Mesodermal cell (in vitro differentiated cells): Measurements from ENCODE around the gene TMEM132D.
"Not testable (repeated sequence)": the region's sequence is repeated elsewhere in the genome, so short reads cannot be mapped to it uniquely, and the experiment has no call there.

Source experiments
- H3K27ac ChIP-seq: 2 replicates; pipeline ENCODE4 v1.7.0; 2013; ENCODE audit warnings: mild to moderate bottlenecking, low read depth, low read length, moderate library complexity; ENCODE audit not compliant: severe bottlenecking
- H3K36me3 ChIP-seq: 2 replicates; pipeline ENCODE4 v1.7.1; 2013; ENCODE audit warnings: mild to moderate bottlenecking, low read length, moderate library complexity; ENCODE audit not compliant: control insufficient read depth, insufficient read depth
- H3K4me1 ChIP-seq: one replicate; pipeline ENCODE4 v1.7.1; 2013; ENCODE audit warnings: mild to moderate bottlenecking, low read length; ENCODE audit not compliant: insufficient read depth, control insufficient read depth, poor library complexity, severe bottlenecking
- H3K4me3 ChIP-seq: 2 replicates; pipeline ENCODE4 v1.7.0; 2013; ENCODE audit warnings: low read length, control low read depth, mild to moderate bottlenecking; ENCODE audit not compliant: insufficient read depth, poor library complexity, severe bottlenecking; ENCODE audit errors: extremely low read depth
- H3K9me3 ChIP-seq: 2 replicates; pipeline ENCODE4 v1.7.1; 2013; ENCODE audit warnings: mild to moderate bottlenecking, low read length, moderate library complexity; ENCODE audit not compliant: control insufficient read depth
- WGBS, 2 experiments: methylation state at CpG; one replicate each; pipeline ENCODE4 v1.1.5; 2013; ENCODE audit warnings: missing lambda C conversion rate in 2 of 2; ENCODE audit not compliant: insufficient coverage in 2 of 2; 5-methylcytosine and 5-hydroxymethylcytosine counted together

Gene TMEM132D

GRCh38 chr12:129903092-129903945, 506 bp downstream of the TMEM132D start:
- H3K36me3 ChIP-seq = no peaks in the 10 kb centered on the region
- H3K9me3 ChIP-seq = no peaks in the 10 kb centered on the region
- H3K4me3 ChIP-seq = peak overlapping the region; percentile 27
- peaks cover 3% of the 10 kb centered on the region for H3K4me1 ChIP-seq
- no peak overlapping the region for H3K27ac ChIP-seq
- WGBS, 2 experiments = 0 to 1% methylated on average over 57 to 66 of the region's 93 CpGs

GRCh38 chr12:129902371-129903091, 1.3 kb downstream of the TMEM132D start:
- peaks cover 3% of the 10 kb centered on the region for H3K4me1 ChIP-seq
- H3K27ac ChIP-seq = no peak overlapping the region
- peak overlapping the region; percentile 27 for H3K4me3 ChIP-seq
- 0 to 1% methylated on average over 15 to 16 of the region's 19 CpGs for WGBS, 2 experiments
- no peaks in the 10 kb centered on the region for H3K9me3 ChIP-seq
- no peaks in the 10 kb centered on the region for H3K36me3 ChIP-seq

DNA sequence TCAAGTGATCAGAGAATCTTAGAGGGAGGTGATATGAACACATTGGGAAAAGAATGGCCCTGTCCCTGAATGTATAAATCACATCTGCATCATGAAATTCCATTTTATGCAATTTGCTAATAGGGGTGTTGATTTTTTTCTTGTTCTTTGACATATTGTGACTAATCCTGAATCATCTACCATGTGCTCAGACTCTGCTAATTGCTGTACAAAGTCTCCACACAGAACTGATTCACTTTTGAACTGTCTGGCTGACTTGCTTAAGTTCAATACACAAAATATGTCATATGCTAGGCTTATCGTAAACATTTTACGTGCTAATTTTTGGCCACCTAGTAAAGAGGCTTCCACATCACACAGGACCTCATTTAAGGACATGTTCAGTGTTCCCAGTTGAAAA, 2.6 kb downstream of the TMEM132D start:
- no peak overlapping the region for H3K4me3 ChIP-seq

GRCh38 chr12:129900306-129900705, 3.5 kb downstream of the TMEM132D start:
- no peaks in the 10 kb centered on the region for H3K36me3 ChIP-seq
- no peaks in the 10 kb centered on the region for H3K9me3 ChIP-seq
- no peak overlapping the region for H3K4me3 ChIP-seq
- H3K27ac ChIP-seq = no peak overlapping the region
- peaks cover 3% of the 10 kb centered on the region for H3K4me1 ChIP-seq
- 96% methylated on average over 9 to 10 of the region's 10 CpGs for WGBS, 2 experiments

More for the DNA sequence above, 2.6 kb downstream of the TMEM132D start:
- Histone ChIP-seq H3K27ac (no peak overlapping the region), H3K9me3 (no peaks in the 10 kb centered on the region), H3K36me3 (no peaks in the 10 kb centered on the region), H3K4me1 (peaks cover 3% of the 10 kb centered on the region)
- 88% methylated on average over 2 of the region's 2 CpGs; no CpG with 5 or more reads in 1 of the 2 experiments for WGBS, 2 experiments

DNA sequence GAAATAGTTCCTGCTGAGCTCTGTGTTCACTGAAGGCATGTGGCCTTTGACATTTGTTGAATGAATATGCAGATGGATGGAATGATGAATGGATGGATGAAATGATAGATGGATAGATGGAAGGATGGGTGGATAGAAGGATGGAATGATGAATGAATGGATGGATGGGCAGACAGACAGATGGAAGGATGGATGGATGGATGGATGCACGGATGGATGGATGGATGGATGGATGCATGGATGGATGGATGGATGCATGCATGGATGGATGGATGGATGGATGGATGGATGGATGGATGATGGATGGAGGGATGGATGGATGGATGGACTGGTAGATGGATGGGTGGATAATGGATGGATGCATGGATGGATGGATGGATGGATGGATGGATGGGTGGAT, 4.8 kb downstream of the TMEM132D start:
- not testable (repeated sequence) for H3K9me3 ChIP-seq, H3K27ac ChIP-seq, H3K36me3 ChIP-seq, H3K4me1 ChIP-seq, H3K4me3 ChIP-seq
- 73 to 78% methylated on average over 1 of the region's 1 CpG for WGBS, 2 experiments

DNA sequence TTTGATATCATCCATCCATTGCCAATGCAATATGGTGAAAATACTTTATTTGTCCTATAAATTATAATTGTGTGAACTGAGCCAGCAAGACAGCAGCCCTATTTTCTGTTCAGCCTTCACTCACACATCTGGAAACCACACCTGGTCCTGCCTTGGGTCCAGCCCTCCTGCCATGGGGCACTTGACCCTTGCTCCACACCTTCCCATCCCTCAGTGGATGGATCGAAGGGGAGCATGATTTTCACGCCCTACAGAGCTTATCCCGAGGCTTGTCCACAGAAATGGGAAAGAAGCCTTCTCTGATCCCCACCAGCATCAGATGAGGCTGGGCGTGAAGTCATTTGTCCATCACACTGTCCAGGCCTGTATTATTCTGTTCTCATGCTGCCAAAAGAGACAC, 10.1 kb downstream of the TMEM132D start:
- WGBS, 2 experiments = 97% methylated on average over 3 of the region's 4 CpGs; no CpG with 5 or more reads in 1 of the 2 experiments

GRCh38 chr12:129887101-129887500, 16.7 kb downstream of the TMEM132D start:
- Histone ChIP-seq H3K27ac (no peak overlapping the region), H3K36me3 (no peaks in the 10 kb centered on the region), H3K4me1 (no peaks in the 10 kb centered on the region), H3K9me3 (no peaks in the 10 kb centered on the region), H3K4me3 (no peak overlapping the region)
- 40 to 46% methylated on average over 1 to 3 of the region's 4 CpGs for WGBS, 2 experiments

More for the DNA sequence above, 10.1 kb downstream of the TMEM132D start:
- Histone ChIP-seq H3K4me1 (no peaks in the 10 kb centered on the region), H3K36me3 (no peaks in the 10 kb centered on the region), H3K27ac (no peak overlapping the region), H3K4me3 (no peak overlapping the region), H3K9me3 (no peaks in the 10 kb centered on the region)

DNA sequence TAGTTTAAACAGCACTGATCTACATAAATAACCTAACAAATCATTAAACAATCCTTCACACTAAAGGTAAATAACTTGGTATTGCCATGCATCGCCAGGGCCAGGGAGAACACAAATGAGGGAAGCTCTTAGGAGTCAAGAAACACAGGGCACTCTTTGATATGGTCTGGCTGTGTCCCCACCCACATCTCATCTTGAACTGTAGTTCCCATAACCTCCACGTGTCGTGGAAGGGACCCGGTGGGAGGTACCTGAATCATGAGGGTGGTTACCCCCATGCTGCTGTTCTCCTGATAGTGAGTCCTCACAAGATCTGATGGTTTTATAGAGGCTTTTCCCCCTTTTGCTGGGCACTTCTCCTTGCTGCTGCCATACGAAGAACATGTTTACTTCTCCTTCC, 17.3 kb downstream of the TMEM132D start:
- no peak overlapping the region for H3K27ac ChIP-seq
- no peaks in the 10 kb centered on the region for H3K4me1 ChIP-seq
- no peak overlapping the region for H3K4me3 ChIP-seq
- WGBS, 2 experiments = 89 to 91% methylated on average over 1 to 4 of the region's 5 CpGs
- no peaks in the 10 kb centered on the region for H3K9me3 ChIP-seq
- no peaks in the 10 kb centered on the region for H3K36me3 ChIP-seq

DNA sequence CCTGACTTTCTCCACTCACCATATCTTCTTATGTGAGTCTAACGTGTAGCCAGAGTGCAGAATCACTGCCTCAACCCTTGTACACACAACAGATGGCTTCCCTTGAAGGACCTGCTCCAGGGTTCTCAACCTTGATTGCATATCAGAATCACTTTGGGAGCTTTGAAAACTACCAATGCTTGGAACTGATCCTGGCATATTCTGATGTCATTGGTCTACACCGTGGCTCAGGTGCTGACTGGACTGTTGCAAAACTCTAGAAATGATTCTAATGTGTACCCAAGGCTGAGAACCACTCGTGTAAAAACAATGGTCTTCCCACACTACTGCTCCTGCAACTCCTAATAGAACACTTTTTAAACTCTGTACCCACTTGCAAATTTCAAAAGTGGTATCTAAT, 18.5 kb downstream of the TMEM132D start:
- H3K27ac ChIP-seq = no peak overlapping the region
- H3K4me3 ChIP-seq = no peak overlapping the region
- no peaks in the 10 kb centered on the region for H3K9me3 ChIP-seq
- H3K4me1 ChIP-seq = no peaks in the 10 kb centered on the region
- H3K36me3 ChIP-seq = no peaks in the 10 kb centered on the region
- WGBS, 2 experiments = 45% methylated on average over 2 of the region's 3 CpGs; no CpG with 5 or more reads in 1 of the 2 experiments

GRCh38 chr12:129877411-129877810, 26.4 kb downstream of the TMEM132D start:
- 78% methylated on average over 3 of the region's 11 CpGs; no CpG with 5 or more reads in 1 of the 2 experiments for WGBS, 2 experiments
- Histone ChIP-seq H3K4me1 (no peaks in the 10 kb centered on the region), H3K9me3 (no peaks in the 10 kb centered on the region), H3K27ac (no peak overlapping the region), H3K36me3 (no peaks in the 10 kb centered on the region), H3K4me3 (no peak overlapping the region)
